Measurements from ENCODE around the gene SRXN1. TPM values are rescaled to one million over a fixed set of nuclear protein-coding genes. Genes with fewer than 3 reads are reported as not detected.

Gene SRXN1
- total RNA-seq, 1 donor from 2014 or later = 49.6 TPM

GRCh38 chr20:609371-609964, 43.5 kb downstream of the SRXN1 start:
- DNase-seq (ENCODE audit: extremely low read depth, low read depth, low spot score) = no peak

- no peak for DNase-seq (ENCODE audit: extremely low read depth, low read depth, low spot score)
Observed at GRCh38 chr20:608970-609369, 44.0 kb downstream of the SRXN1 start.

GRCh38 chr20:607476-607875, 45.5 kb downstream of the SRXN1 start:
- no peak for DNase-seq (ENCODE audit: extremely low read depth, low read depth, low spot score)

- DNase-seq (ENCODE audit: extremely low read depth, low read depth, low spot score) = no peak
Observed at GRCh38 chr20:605237-605636, 47.8 kb downstream of the SRXN1 start.

- no peak for DNase-seq (ENCODE audit: extremely low read depth, low read depth, low spot score)
Observed at GRCh38 chr20:603116-603640, 49.8 kb downstream of the SRXN1 start.

- DNase-seq (ENCODE audit: extremely low read depth, low read depth, low spot score) = no peak
Observed at GRCh38 chr20:602111-602970, 50.7 kb downstream of the SRXN1 start.

GRCh38 chr20:600736-601135, 52.3 kb downstream of the SRXN1 start:
- no peak for DNase-seq (ENCODE audit: extremely low read depth, low read depth, low spot score)

- no peak for DNase-seq (ENCODE audit: extremely low read depth, low read depth, low spot score)
Observed at GRCh38 chr20:600141-600540, 52.9 kb downstream of the SRXN1 start.

GRCh38 chr20:598133-598850, 54.7 kb downstream of the SRXN1 start:
- no peak for DNase-seq (ENCODE audit: extremely low read depth, low read depth, low spot score)

- no peak for DNase-seq (ENCODE audit: extremely low read depth, low read depth, low spot score)
Observed at GRCh38 chr20:597560-597959, 55.4 kb downstream of the SRXN1 start.

Other genes with a start within 250 kb of the SRXN1 start
- 118 and 144 TPM in 2 replicates for gene RBCK1, start 244.9 kb downstream of the SRXN1 start, total RNA-seq
- 27.8 and 40.8 TPM in 2 replicates for gene TBC1D20, start 190.7 kb downstream of the SRXN1 start, total RNA-seq
- 115 and 132 TPM in 2 replicates for gene CSNK2A1, start 109.4 kb downstream of the SRXN1 start, total RNA-seq
- gene TCF15, start 42.9 kb downstream of the SRXN1 start, total RNA-seq = 13.0 and 20.4 TPM in 2 replicates
- not detected in 2 replicates for gene SCRT2, start 22.6 kb upstream of the SRXN1 start, total RNA-seq
- gene SLC52A3, start 115.3 kb upstream of the SRXN1 start, total RNA-seq = not detected in 2 replicates
- gene FAM110A, start 180.5 kb upstream of the SRXN1 start, total RNA-seq = 1.5 and 6.1 TPM in 2 replicates

Data from glomerular endothelial cell (primary cell).